GM19043 (cell line): ENCODE data around the gene ZNF473.

Source experiments
- ATAC-seq: cut with Tn5 transposase; IDR thresholded peaks from one replicate; pipeline ENCODE4 v1.9.1; 2021; ENCODE audit warnings: low read depth; ENCODE audit not compliant: unreplicated experiment

ZNF473 gene

GRCh38 chr19:50003254-50003788 lies 22.5 kb upstream of the ZNF473 start:
- ATAC-seq: no peak

- no peak for ATAC-seq
These were observed 21.9 kb upstream of the ZNF473 start for GRCh38 chr19:50003810-50004419.

DNA sequence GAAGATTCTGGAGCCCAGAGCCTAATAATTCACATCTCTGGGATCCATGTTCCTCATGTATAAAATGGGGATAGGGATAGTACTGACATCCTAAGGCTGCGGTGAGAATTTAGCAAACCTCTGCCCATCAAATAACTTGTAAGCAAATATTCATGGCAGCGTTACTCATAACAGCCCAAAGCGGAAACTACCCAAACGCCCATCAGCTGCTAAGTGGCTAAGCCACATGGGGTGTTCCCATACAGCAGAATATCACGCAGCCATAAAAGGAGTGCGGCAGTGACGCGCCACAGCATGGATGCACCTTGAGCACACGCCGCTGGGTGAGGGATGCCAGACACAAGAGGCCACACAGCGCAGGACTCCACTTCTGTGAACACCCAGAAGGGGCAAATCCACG lies 20.4 kb upstream of the ZNF473 start:
- no peak for ATAC-seq

- no peak for ATAC-seq
These were observed 18.6 kb upstream of the ZNF473 start for GRCh38 chr19:50007170-50007569.

- no peak for ATAC-seq
These were observed 17.9 kb upstream of the ZNF473 start for GRCh38 chr19:50007947-50008346.

GRCh38 chr19:50008532-50008931 lies 17.3 kb upstream of the ZNF473 start:
- no peak for ATAC-seq

GRCh38 chr19:50016225-50016807 lies 9.5 kb upstream of the ZNF473 start:
- ATAC-seq: no peak

DNA sequence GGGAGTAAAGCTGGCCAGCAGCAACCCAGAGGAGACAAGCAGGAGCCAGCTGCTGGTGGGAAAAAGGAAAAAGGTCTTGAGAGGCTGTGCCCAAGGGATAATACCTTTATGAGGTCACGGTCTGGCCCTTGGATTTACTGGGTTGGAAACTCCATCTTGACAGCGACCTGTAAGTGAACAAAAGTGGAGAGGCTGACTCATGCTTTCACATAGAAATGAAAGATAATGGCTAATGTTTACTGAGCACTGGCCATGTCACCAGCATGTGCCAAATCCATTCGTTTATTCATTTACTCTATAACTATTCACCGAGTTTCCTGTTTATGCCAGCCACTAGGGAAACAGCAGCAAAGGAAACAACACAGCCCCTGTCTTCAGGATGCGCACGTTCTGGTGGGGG lies 5.3 kb upstream of the ZNF473 start:
- no peak for ATAC-seq

GRCh38 chr19:50022823-50023222 lies 3.0 kb upstream of the ZNF473 start:
- ATAC-seq: no peak

DNA sequence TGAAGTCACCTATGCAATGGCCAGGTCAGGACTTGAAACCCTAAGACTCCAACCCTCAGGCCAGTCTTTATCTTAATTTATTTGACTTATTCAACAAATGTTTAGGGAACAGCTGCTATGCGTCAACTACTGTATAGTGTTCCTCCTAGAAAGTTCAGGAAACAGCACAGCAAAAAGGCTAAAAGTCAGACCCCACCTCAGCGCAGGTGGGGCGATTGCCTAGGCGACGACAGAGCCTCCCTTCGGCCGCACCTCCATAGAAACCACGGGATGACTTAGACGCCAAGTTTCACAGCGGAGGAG lies 1.1 kb upstream of the ZNF473 start:
- ATAC-seq: no peak

- peak; percentile 84 for ATAC-seq
These were observed 597 bp upstream of the ZNF473 start, which contains the start of gene VRK3 for GRCh38 chr19:50025022-50025793. Gene VRK3, minus strand, starts transcription at chr19:50025372. Its CDS starts 9,210 bp downstream, at chr19:50016162.

- no peak for ATAC-seq
These were observed 723 bp downstream of the ZNF473 start for GRCh38 chr19:50026550-50026906.

- no peak for ATAC-seq
These were observed 4.4 kb downstream of the ZNF473 start for GRCh38 chr19:50030225-50030624.

DNA sequence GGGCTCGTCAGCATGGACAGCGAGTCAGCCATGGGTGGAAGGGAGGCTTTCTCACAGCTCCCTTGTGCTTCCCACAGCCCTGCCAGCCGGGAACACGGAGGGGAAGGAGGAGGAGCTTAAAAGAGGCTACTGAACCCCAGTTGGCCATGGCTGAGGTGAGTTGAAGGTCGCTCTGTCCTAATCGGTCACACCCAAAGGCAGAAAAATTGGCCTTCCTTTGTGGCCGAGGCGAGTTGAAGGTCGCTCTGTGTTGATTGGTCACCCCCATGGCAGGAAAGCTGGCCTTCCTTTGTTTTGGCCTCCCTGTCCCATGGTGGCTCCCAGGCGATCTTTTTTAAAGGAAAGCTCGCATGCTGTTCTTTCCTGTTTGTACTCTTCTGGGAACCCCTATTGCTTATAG lies 5.1 kb downstream of the ZNF473 start:
- ATAC-seq: no peak

- ATAC-seq: no peak
These were observed 11.1 kb downstream of the ZNF473 start for GRCh38 chr19:50036908-50037307.

DNA sequence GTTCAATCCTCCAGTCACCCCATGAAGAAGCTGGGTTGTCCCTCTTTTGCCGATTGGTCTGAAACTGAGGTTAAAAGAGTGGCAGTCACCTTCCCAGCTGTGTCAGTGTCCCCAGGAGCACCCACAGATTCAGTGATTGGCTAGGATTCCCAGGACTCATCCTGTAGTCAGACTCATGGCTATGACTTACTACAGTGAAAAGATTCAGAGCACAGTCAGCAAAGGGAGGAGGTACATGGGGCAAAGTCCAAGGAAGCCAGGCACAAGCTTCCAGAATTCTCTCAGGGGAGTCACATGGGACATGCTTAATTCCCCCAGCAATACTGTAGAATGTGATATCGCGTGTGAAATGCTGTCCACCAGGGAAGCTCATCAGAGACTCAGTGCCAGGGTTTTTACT lies 14.2 kb downstream of the ZNF473 start:
- ATAC-seq: no peak

DNA sequence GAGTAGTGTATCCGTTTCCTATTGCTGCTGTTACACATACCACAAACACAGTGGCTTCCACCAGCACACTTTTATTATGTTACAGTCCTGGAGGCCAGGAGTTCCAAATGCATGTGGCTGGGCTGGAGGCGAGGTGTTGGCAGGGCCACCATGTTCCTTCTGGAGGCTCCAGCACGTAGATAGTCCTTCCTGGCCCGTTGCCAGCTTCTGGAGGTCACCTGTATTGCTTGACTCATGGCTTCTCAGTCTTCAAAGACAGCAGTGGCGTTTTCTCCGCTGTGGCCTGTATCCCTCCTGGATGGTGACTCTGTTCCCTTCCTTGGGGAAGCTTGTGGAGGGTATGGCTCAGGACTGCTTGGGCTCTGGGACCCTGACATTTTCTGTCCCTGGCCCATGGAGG lies 15.2 kb downstream of the ZNF473 start:
- ATAC-seq: no peak

GRCh38 chr19:50042363-50043024 lies 16.7 kb downstream of the ZNF473 start:
- ATAC-seq: no peak

DNA sequence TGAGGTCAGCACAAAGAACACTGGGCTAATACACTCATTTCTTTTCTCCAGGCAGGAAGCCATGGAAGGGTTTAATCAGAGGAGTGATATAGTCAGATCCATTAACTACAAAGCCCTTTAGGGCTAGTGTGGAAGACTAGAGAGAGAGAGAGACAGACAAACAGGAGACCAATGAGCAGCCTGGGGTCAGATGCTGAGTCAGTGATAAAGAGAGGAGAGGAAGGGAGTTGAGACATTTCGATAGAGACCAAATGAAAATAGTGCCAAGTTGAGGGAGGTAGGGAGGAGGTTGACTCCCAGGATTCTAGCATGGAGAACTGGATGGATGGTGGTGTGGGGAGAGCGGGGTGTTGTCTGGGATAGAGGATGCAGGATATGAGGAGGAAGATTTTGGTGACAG lies 18.2 kb downstream of the ZNF473 start:
- no peak for ATAC-seq

DNA sequence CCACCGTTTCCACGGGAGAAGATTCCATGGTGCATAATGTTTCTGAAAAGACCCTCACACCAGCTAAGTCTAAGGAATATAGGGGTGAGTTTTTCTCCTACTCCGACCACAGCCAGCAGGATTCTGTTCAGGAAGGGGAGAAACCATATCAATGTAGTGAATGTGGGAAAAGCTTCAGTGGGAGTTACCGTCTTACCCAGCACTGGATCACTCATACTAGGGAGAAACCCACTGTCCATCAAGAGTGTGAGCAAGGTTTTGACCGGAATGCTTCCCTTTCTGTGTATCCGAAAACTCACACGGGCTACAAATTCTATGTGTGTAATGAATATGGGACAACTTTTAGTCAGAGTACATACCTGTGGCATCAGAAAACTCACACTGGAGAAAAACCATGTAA lies 19.1 kb downstream of the ZNF473 start:
- ATAC-seq: no peak
